ENCODE data around the gene RAPGEF4.

Gene RAPGEF4

GRCh38 chr2:172997031-172997430 lies 261.4 kb downstream of the RAPGEF4 start:
- DNase-seq (ENCODE audit: low read depth) = no peak

GRCh38 chr2:172998547-172999272 lies 263.1 kb downstream of the RAPGEF4 start:
- DNase-seq (ENCODE audit: low read depth) = no peak

DNA sequence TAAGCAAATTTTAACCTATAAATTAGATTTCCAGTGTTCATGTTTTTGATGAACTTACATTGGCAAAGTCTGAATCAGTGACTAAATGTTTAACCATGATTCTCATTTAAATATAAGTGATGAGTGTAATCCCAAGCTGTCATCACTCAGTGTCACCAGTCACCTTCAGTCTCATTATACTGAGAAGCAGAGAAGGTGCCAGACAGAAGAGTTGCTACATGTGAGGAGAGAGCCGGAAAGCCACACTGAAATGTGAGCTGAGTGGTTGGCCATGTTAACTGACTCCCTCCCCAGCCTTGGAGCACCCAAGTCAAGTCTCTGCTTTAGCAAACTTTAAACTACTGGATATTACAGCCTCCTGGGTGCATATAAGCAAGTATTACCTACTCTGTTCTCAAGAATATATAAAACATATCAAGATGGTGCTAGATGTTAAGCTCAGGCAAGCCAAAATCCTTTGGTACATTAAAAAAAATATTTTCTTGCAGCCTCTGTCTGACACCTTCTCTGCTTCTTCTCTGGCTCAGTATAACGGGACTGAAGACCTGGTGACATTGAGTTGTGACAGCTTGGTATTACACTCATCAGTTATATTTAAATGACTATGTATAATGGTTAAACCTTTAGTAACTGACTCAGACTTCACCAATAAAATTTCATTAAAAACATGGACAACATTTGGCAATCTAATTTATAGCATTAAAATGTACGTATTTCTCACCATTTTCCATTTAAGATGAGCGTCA lies 264.2 kb downstream of the RAPGEF4 start:
- DNase-seq (ENCODE audit: low read depth) = no peak

DNA sequence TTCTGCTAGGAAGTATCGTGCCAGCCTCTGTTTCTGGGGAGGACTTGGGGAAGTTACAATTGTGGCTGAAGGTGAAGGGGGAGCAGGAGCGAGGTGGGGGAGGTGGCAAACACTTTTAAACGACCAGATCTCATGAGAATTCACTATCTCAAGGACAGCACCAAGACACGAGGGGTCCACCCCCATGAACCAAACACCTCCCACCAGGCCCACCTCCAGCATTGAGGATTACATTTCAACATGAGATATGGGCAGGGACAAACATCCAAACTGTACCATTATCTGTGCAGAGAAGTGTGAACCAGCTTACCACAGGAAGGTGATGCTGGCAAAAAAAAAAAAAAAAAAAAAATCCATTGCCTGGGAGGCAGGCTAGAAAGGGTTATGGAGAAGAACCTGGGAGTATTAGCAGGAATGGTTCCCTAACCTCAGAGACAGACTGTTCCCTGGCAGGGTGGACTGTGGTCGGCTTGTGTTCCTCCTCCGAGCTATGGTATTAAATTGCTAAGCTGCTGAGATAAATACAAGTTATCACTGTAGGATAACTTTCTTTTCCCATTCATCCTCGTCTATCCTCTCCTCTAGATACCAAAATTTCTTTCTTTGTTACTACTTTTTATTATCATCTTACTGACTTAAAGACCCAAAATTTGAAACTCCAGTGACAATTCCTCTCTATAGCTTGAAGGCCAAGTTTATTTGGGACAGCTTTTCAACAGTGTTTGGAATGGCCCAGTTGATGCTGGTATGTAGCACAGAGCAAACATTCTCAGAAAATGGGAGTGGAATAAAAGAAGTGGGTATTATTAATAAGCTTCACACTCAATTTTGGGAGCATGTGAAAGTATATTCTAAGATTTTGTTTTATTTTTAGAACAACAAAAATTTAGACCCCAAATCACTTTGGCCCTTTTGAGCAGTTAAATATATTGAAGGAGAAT lies 266.3 kb downstream of the RAPGEF4 start:
- DNase-seq (ENCODE audit: low read depth) = no peak

DNA sequence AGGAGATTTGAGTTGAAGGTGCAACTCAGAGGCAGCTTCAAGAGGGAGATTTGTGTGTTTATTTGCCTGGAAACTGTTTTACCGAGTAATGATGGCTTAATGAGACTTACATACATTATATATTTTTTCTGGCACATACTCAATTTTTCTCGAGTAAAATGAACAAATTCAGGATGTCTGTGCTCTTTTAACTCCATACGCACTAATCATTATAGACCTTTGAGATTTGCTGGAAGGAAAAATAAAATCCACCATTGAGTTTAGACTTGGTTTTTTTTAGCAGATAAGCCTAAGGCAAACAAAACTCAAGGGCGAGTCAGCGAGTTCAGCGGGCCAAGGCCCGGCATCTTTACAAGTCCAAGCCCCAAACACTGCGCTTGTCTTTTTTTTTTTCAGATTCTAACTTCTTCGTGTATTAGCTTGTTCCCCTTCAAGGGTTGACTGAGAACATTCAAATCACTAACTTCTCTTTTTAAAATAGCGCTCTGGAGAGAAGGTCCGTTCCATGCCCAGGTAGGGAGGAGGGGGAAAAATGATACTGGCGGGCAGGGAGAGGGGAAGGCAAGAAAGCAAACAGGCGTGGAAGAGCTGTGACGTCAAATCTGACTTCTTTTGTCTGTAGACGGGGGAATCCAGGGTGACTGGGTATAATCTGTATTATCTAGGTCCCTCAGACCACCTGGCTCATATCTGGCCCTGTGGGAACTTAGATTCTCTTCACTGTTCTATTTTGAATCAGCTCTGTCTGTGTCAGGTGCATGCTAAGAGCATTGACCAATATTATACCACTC lies 267.3 kb downstream of the RAPGEF4 start:
- no peak for DNase-seq (ENCODE audit: low read depth)

GRCh38 chr2:173008786-173009185 lies 273.1 kb downstream of the RAPGEF4 start:
- DNase-seq (ENCODE audit: low read depth) = no peak

GRCh38 chr2:173010233-173010632 lies 274.6 kb downstream of the RAPGEF4 start:
- no peak for DNase-seq (ENCODE audit: low read depth)

DNA sequence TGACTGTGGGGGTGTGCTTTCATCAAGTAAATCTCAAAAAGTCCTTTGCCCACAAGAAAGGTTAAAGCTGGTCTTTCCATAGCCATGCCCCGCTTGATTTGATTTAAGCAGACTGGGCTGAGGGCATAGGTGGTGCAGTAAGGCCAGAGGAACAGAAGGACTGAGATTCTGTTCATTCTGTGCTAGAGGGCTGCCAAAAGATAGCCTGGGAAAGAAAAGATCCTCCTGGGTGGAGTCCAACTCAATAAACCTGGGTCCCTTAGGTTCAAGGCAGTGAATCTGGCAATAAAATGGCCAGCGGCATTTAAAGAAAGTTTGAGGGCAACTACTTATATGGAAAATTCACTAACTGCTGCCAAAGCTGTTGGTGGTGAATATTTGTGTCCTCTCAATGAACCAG lies 280.8 kb downstream of the RAPGEF4 start:
- DNase-seq (ENCODE audit: low read depth) = no peak

DNA sequence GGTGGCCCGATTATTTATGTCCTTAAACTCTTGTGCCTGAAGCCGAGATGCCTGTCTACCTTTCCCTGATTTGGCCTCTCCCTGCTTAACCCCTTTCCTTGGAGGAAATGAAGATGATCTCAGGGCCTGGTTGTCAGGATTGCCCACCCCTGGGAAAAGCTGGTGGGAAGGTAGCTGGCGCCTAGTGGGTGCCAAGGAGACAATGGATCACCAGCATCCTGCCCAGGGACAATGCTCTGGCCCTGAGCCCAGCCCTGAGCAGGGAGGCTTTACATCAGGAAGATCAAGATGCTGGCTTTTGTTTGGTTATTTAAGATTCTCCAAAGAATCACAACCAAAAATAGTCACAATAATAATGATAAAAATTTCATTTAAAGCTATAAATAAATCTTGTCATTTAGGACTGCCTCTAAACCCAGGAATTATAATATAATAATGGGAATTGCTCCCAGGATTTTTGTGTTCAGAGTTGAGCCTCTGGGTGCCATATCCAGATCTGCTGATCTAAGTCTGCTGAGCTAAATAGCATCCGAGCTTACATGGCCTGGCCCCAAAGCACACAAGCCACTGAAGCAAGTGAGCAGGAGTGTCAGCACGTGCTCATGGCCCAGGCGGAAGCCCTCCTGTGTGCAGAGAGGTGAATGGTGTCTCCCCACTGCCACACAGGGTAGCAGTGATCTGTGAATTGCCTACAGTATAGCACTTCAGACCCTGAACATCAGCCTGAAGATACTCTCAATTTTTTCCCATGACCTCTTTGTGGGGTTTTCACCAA lies 282.2 kb downstream of the RAPGEF4 start:
- no peak for DNase-seq (ENCODE audit: low read depth)

DNA sequence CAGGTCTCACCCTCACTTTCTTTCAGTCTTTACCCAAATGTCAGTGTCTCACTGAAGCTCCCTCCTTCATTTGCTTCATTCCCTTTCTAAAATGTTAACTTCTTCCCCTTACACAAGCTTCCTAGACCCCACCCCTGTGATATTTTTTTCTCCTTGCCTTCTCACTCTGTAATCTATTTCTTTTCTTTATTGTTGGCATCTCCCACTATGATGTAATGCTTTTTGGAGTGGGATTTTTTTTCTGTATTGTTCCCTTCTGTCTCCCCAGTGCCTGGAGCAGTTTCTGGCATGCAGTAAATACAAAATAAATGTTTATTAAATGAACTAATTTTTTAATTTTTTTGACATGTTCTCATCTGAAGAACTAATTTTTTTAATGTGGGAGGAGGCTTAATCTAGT lies 284.1 kb downstream of the RAPGEF4 start:
- DNase-seq (ENCODE audit: low read depth) = no peak

GRCh38 chr2:173021939-173022371 lies 286.3 kb downstream of the RAPGEF4 start:
- DNase-seq (ENCODE audit: low read depth) = peak; percentile 45

- no peak for DNase-seq (ENCODE audit: low read depth)
These were observed 288.1 kb downstream of the RAPGEF4 start for GRCh38 chr2:173023718-173024117.

GRCh38 chr2:173026479-173026878 lies 290.8 kb downstream of the RAPGEF4 start:
- DNase-seq (ENCODE audit: low read depth) = no peak

GRCh38 chr2:173027181-173028128 lies 291.8 kb downstream of the RAPGEF4 start:
- DNase-seq (ENCODE audit: low read depth) = peak; percentile 93

- DNase-seq (ENCODE audit: low read depth) = no peak
These were observed 292.5 kb downstream of the RAPGEF4 start for GRCh38 chr2:173028141-173028540.

DNA sequence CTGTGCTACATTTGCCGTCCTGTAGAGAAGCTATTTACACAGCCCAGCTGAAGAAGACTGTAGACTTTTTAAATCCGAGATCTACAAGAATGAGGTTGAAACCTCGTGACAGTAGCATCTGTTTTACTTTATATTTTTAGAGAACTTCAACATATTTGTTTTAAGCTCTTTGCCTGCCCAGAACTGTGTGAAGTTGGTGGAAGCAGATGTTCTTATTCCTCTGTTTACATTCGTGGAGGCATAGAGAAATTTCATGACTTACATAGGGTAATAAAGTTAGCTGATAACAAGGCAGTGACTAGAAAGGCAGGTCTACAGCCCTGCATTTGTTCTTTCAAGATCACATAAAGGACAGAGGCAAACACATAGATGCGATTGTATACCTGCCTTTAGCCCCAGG lies 293.0 kb downstream of the RAPGEF4 start:
- peak; percentile 67 for DNase-seq (ENCODE audit: low read depth)

DNA sequence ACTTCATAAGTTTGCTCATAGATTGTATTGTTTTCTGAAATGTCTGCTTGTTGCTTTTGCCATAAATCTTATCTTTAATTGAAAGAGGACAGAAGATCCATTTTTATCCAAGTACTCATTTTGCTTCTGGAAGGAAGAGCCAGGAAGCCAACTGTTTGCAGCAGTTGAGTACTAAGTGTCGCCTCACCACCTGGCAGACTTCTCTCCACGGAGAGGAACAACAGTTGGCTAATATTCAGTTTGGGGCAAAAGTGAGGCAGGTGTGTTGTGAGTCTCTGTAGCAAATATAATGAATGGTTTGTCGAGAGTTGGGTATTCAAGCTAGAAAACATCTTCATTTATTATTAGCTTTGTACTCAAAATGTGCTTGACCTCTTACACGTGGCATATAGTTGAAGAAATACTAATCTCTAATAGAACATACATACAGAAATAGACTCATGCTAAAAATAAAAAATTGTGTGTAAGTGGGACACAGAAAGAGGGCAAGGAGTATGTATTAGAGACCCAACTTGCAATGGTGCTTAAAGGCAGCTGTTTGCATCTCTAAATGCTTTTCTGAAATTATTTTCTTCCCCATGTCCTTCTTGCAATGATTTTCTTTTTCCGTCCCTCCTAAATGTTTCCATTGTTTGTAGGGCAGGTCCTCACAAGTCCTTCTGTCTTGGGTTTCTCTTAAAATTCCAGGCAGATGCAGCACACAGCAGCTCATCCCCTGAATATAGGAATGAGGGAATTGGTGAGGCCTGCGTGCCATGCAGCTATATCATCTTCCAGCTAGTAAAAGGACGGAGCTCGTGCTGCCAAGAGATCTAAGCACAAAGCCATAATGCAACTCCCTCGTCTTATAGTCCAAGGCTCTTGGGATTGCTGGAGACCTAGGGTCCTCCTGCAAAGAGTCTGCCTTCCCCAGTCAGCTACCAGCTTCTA lies 295.2 kb downstream of the RAPGEF4 start:
- DNase-seq (ENCODE audit: low read depth) = no peak

GRCh38 chr2:173032032-173032431 lies 296.4 kb downstream of the RAPGEF4 start:
- DNase-seq (ENCODE audit: low read depth) = no peak

GRCh38 chr2:173033084-173033483 lies 297.4 kb downstream of the RAPGEF4 start:
- no peak for DNase-seq (ENCODE audit: low read depth)

Measured in iris pigment epithelial cell (primary cell).